NCI-H1436 (cell line): ENCODE results near the gene SUFU.
"Not testable (repeated sequence)": the region's sequence is repeated elsewhere in the genome, so short reads cannot be mapped to it uniquely, and the experiment has no call there.

Experiments used
- DNase-seq: peaks from one replicate; lab custom pipeline; 2025; lab: John Stamatoyannopoulos, UW

SUFU gene

DNA sequence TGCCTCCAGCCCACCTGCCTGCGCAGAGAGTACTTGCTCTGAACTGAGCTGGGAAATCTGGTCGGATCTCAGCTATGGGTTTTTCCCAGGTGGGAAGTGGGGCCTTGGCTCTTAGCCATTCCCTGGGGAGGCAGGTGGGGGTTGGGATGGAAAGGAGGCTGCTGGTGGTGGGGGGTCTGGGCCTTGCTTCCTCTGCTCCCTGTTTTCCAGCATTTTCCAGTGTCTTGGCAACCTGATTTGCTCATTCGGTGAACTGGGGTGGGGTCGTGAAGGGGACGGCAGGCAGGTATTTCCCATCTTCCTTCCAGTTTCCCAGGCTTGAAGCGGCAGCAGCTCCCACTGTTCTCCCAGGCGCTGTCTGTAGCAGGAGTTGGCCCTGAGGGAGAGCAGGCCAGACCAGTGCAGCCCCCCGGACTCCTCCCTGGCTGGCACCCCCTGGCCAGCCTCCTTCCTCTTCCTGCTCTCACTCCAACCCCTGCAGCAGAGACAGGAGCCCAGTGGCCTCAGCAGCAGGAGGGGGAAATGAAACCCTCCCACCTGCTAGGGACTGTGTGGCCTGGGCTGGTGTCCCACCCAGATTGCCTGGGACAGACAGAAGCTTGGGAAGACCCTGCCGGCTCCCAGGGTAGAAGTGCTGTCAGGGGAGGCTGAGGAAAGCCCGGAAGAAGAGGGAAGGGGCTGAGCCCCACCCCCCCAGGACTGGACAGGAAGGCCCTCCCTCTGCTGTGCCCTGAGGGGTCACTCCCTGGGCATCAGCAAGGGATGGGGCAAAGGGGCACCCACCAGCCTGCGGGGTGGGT is 147.1 kb downstream of the SUFU start:
- DNase-seq, result no peak

DNA sequence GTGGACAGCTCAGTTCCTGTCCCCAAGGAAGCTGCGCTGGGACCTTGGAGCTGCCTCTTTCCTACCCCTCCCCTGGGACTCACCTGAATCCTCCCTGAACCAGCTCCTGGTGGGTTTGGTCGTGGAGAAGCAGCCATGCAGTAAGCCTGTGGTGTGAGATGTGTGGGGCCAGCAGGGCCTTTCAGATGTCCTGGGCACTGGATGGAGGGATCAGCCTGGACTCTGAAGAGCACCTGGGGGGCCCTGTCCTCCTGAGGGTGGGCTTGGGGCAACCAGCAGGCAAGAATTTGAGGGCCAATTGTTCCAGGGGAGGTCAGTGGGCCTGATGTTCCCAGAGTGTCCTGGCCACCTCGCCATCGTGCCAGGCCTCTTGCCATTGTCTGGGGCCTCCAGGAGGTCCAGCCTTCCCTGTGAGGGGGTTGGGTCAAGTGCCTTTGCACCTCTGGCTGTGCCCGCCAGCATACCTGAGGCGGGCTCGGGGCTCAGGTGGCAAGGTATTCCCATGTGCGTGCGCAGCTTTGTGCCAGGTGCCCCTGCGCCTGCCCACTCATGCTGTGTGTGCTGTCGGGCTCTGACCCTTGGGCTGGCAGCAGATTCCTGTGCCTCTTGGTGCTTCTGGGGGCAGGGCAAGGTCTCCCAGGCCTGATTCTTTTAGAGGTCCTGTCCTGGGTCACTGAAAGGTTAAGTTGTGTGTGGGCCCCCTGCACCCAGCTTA is 147.8 kb downstream of the SUFU start:
- no peak for DNase-seq

DNA sequence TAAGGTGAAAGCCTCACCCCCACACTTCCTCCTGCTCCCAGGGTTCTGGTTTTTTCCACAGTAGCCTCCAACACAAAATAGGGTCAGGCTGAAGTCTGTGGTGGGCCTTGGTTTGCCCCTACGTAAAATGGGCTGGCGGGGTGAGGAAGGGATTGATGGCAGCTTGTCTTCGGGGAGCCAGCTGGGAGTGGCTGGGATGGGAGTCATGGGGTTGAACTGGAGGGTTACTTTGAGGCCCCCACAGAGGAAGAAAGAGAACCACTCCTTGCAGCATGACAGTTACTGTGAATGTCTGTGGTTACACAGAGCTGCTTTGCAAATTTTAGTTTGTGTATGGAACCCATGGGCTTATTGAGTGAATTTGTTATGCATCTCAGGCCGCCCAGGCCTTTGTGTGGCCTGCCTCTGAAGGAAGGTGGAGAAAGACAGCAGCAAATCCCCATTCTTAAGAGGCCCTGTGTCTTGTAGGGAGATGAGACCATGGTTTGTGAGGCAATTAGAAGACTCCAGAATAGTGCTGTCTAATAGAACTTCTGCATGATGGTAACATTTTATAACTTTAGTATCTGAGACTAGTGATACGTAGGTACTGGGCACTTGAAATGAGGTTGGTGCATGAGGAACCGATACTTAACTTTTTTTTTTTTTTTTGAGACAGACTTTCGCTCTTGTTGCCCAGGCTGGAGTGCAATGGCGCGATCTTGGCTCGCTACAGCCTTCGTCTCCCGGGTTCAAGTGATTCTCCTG is 148.6 kb downstream of the SUFU start:
- DNase-seq, result no peak

DNA sequence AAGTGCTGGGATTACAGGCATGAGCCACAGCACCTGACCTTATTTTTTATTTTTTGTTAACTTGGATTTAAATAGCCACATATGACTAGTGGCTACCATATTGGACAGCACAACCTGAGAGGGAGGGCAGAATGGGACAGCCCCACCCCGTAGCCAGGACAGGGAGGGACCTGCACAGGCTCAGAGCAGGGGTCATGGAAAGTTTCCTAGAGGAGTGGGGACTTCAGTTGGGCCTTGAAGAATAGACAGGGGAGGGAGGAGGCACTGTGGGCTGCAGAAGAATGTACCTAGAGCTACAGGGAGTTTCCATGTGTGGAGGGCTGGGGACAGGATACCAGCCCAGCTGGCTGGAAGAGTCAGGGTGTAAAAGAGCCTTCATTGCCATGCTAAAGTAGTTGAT is 149.3 kb downstream of the SUFU start:
- DNase-seq, result no peak

DNA sequence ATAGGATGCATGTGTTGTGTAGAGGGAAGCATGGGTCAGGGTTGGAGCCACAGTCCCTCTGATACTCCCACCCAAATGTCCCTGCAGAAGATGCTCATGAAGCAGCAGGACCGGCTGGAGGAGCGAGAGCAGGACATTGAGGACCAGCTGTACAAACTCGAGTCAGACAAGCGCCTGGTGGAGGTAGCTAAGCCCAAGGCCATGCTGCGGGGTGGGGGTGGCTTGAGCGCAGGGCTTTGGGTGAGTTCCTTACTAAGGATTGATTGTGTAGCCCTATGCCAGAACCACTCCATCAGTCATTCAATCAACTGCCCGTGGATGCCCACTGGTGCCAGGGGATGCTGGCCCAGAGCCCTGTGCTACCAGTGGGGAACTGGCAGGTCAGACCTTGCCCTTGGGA is 150.8 kb downstream of the SUFU start:
- DNase-seq, result no peak

DNA sequence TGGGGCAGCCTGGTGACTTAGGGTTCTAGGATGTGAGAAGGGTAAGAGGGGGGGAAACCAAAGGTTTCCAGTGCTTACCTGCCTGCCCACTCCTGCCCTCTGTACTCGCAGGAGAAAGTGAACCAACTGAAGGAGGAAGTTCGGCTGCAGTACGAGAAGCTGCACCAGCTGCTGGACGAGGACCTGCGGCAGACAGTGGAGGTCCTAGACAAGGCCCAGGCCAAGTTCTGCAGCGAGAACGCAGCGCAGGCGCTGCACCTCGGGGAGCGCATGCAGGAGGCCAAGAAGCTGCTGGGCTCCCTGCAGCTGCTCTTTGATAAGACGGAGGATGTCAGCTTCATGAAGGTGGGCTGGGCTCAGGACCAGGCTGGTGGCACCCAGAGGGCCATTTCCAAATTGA is 151.2 kb downstream of the SUFU start:
- no peak for DNase-seq

DNA sequence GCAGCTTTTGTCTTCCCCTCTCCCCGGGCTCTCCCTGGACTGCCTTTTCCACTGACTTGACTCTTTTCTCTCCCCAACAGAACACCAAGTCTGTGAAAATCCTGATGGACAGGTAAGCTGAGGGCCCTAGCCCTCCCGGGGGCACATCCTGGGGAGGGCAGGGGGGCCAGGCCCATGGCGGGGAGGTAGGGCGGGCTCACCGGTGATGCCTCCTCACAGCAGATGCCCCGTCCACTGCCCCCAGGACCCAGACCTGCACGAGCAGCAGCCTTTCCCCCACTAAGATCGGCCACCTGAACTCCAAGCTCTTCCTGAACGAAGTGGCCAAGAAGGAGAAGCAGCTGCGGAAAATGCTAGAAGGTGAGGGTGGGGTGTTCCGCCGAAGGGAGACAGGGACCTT is 152.3 kb downstream of the SUFU start:
- DNase-seq, result no peak

DNA sequence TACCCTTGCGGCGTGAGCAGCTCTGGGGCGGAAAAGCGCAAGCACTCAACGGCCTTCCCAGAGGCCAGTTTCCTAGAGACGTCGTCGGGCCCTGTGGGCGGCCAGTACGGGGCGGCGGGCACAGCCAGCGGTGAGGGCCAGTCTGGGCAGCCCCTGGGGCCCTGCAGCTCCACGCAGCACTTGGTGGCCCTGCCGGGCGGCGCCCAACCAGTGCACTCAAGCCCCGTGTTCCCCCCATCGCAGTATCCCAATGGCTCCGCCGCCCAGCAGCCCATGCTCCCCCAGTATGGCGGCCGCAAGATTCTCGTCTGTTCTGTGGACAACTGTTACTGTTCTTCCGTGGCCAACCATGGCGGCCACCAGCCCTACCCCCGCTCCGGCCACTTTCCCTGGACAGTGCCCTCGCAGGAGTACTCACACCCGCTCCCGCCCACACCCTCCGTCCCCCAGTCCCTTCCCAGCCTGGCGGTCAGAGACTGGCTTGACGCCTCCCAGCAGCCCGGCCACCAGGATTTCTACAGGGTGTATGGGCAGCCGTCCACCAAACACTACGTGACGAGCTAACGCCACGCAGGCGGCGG is 153.1 kb downstream of the SUFU start:
- no peak for DNase-seq

DNA sequence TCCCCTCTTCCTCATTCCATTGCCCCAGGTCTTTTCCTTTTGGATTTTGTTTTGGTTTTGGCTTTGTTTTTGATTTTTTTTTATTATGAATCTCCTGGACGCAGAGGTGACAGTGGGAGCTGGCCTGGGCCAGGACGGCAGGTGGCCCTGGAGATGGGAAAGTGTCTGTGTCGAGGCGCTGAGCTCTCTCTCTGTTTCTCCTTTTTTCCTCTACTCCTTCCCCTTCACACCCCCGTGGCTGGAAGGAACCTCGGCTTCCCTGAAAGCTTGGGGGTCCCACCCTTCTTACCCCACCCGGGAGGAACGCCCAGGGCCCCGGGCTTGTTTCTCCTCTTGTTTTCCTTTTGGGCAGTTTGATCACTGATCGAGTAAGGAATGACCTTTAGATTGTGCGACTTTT is 153.7 kb downstream of the SUFU start:
- no peak for DNase-seq

DNA sequence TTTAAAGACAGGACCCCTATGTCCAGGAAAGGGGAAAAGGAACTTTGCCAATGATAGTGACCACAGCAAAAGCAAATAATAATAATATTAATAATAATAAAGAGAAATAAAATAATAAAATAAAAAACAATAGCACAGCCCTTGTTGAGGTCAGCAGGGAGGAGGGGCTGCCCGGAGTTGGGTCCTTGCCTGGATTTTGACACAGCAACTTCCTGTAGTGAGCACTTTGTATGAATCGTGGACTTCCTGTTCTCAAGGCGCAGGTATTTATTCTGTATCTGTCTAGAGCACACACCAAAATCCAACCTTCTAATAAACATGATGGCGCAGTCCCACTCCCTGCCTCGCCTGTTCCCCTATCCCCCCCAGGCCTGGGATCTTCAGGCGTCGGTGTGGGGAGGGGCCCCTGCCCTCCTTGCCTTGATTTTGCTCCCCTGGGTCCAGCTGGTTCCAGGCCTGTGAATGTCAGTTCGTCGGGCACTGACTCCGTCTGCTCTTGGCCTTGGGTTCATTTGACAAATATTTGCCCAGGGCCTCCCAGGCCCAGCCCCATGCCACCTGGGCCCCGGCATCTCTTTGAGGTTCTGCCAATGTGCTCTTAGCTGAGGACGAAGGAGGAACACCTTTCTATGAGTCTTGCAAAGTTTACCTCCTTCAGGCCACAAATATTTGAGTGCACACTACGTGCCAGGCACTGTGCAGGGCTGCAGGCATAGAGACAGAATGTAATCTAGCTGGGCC is 154.4 kb downstream of the SUFU start:
- DNase-seq, result no peak

DNA sequence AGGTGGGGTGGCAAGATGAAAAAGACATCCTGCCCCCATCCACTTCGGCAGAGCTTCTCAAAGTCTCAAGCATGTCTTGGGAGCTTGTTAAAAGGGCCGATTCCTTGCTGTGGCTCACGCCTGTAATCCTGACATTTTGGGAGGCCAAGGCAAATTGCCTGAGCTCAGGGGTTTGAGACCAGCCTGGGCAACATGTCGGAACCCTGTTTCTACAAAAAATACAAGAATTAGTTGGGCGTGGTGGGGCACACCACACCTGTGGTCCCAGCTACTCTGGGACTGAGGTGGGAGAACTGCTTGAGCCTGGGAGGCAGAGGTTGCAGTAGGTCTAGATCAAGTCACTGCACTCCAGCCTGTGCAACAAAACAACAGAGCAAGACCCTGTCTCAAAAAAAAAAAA is 155.0 kb downstream of the SUFU start:
- no peak for DNase-seq

DNA sequence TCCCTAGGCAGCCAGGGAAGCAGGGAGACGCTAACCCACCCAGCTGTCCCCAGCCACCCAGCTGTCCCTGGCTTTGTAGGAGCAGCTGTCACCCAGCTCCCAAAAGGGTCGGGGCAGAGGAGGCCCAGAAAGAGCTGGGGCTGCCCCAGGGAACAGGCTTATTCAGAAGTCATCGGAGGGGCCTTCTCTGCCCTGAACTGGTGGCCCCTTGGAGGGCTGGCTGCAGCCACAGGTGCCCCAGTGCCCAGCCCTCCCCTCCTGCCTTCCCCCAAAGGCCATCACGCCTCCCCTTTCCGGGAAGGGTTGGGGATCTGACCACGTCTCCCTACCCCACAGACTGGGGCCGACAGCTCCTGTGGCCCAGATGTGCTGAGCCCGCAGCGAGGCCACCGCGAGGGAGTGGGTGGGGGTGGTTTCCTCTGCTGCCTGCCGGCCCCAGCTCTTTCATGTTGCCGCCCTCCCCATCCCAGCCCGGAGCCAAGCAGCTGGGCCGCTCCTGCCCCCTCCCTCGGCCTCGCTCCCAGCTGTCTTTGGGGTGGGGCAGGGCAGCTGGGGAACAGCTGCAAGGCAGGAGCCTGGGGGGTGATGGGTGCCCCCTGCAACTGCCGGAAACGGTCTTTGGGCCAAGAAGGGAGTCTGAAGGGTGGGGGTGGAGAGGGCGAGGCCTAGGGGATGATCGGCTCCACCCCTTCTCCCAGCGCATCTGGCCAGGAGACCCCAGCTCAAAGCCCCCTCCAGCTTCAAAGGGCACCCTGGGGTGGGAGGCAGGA is 157.3 kb downstream of the SUFU start:
- DNase-seq, result no peak

DNA sequence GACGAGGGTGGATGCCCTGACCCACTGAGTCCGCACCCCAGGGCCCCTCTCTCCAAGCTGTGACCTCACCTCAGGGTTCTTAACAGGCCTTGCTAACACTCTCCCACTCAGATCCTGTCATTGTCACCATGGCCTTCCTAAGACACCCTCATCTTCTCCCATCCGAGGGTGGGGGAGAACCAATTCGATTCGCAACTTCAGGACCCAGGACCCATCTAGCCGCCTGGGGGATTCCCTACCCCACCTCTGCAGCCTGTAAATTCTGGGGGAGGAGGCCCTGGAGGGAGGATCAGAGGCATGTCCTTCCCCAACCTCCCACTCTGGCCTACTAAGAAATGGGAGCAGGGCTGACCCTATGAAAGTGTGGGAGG is 157.9 kb downstream of the SUFU start:
- DNase-seq, result no peak

DNA sequence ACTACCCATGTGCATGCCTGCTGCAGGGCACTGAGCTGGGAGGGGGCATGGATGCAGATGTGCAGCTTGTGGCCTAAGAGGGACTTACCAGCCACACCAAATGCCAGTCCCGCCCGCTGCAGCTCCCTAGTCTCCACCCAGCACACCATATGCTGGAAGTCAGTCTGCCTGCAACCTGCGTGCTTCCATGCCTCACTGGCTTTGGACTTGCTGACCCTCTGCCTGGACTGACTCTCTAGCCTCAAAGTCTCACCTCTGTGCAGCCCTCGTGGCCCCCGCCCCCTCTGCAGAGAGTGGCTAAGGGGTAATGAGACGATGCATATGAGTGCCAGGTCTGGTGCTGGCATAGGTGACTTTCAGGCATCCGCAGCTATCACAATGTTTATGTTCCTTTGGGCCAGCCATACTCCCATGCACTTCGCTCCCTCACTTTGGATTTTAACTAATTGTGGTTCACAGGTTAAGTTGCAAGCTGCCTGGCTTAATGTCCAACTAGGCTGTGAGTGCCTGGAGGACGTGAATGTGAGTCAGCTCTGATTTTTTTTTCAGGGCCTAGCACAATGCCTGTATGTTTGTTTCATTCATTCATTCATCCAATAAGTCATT is 162.2 kb downstream of the SUFU start:
- no peak for DNase-seq

DNA sequence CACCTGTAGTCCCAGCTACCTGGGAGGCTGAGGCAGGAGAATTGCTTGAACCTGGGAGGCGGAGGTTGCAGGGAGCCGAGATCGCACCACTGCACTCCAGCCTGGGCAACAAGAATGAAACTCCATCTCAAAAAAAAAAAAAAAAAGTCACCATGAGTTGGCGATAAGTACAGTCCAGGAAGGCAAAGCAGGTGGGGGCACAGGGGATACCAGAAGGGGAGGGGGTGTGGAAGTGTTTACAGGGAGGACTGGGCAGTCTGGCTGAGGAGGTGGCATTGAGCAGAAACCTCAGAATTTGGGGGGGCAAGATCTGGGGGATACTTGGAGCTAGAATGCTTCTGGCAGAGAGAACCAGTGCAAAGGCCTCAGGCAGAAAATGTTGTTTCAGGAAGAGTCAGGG is 163.6 kb downstream of the SUFU start:
- not testable (repeated sequence) for DNase-seq

DNA sequence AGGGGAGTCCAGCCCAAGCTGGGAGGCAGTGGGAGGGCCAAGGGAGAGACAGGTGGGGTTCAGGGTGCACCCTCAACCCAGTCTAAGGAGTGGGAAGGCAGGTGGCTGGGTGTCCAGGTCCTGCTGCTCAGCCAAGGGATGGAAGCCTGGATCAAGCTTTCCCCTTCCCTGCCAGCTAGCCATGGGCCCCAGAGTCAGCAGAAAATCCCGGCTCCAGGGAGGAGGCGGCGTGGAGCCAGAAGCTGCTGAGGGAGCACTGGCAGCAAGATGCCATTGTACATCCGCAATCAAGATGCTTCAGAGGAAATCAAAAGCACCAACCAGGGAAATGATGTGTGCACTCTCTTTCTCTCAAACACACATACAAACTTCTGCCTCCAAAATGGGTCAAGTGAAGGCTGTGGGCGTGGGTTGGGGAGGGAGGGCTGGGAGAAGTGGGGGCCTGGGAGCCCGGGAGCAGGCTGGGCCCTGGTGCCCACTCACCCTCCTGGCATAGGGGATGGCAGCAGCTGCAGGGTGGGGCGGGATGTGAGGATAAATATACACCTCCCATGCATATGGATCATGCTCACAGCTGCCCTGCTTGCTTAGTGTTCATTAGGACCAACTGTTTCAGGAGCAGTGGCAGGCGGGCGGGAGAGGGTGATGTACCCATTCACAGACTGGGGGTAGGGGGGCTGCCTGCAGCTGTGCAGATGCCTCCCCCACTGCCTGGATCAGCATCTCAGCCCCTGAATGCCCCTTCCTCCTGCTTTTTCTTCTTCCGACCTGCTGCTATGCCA is 164.7 kb downstream of the SUFU start:
- DNase-seq, result no peak

DNA sequence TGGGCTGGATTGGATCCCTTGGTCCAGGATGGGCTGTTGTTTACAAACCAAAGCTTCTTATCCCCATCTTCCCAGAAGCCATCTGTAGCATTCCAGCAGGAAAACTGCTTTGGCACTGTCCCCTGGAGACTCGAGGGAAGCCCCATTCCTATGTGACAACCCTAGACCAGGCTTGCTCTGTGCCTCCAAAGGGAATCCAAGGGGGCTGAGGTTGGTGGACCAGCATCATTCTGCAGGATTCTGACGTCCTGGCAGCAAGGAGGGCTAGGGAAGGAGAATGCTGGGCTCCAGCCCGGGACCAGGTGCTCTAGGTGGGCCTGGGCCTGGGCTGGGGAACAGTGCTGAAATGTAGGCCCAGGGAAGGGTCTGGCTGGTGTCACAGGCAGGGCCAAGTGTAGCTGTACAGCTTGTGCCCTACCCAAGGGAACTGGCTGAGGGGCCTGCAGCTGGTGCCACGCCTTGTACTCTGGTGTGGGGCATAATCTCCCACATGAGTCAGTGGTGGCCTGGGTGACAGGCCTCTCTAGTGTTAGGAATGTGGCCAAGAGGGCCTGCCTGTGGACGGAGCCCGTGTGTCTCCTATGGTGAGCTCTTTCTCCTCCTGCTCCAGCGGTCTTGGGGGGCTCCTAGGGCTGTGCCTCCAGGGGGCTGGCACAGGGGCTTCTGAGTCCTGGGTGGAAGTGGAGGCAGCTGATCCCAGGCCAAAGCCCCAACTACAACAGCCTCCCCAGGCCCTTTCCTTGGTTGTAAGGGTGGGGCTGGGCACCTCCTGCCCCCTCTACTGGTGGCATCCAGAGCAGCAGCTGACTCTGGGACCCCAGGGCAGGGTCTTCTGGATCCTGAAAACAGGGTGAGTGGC is 165.7 kb downstream of the SUFU start:
- no peak for DNase-seq

DNA sequence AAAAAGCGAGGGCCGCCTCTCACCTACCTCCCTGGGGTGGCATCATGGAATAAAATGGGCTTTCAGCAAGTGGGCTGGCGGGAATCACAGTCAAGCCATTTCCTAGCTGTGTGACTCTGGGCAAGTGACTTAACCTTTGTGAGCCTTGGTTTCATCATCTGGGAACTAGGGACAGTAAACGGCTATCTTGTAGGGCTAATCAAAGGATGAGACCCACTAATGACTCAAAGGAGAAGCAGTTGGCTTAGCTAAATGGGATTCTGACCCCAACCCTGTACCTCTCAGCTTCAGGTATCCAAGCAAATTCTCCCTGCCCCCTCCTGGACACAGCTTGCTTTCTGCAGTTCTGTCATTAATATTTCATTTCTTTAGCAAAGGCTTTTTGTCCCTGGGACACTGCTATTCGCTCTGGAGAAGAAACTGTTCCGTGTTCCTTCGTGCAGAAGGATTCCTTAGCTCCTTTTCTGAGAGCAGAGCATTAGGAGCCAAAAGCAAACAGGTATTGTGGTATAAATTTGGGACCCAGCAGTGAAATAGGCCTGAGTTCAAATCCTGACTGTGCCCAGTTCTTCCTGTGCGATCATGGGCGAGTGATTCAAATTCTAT is 166.4 kb downstream of the SUFU start:
- no peak for DNase-seq
